GM18511 (cell line): ENCODE measurements around the gene POMP.
A peak's percentile ranks its signal among the peaks of the same experiment; 100 is the strongest.

Experiments
- ATAC-seq: cut with Tn5 transposase; IDR thresholded peaks from one replicate; pipeline ENCODE4 v1.9.1; 2021; ENCODE audit warnings: mild to moderate bottlenecking, moderate library complexity; ENCODE audit not compliant: unreplicated experiment

Gene POMP

GRCh38 chr13:28658796-28659620 lies at the start of gene POMP:
POMP (plus strand) TSS chr13:28659130; CDS start chr13:28659185, 55 bp downstream.
- ATAC-seq, result peak; percentile 89

GRCh38 chr13:28609381-28609780 lies 49.5 kb upstream of the POMP start:
- no peak for ATAC-seq

- ATAC-seq, result no peak
Observed at GRCh38 chr13:28609926-28610325, 49.0 kb upstream of the POMP start.

- ATAC-seq, result no peak
Observed at GRCh38 chr13:28610996-28611395, 47.9 kb upstream of the POMP start.

GRCh38 chr13:28611654-28612131 lies 47.2 kb upstream of the POMP start:
- no peak for ATAC-seq

- ATAC-seq, result no peak
Observed at GRCh38 chr13:28613562-28613961, 45.4 kb upstream of the POMP start.

GRCh38 chr13:28615916-28616446 lies 42.9 kb upstream of the POMP start:
- no peak for ATAC-seq

- ATAC-seq, result no peak
Observed at GRCh38 chr13:28618230-28618994, 40.5 kb upstream of the POMP start.

GRCh38 chr13:28620011-28620830 lies 38.7 kb upstream of the POMP start:
- no peak for ATAC-seq

GRCh38 chr13:28621449-28621848 lies 37.5 kb upstream of the POMP start:
- ATAC-seq, result no peak

- ATAC-seq, result no peak
Observed at GRCh38 chr13:28622286-28622685, 36.6 kb upstream of the POMP start.

GRCh38 chr13:28623782-28624706 lies 34.9 kb upstream of the POMP start:
- ATAC-seq, result no peak

- no peak for ATAC-seq
Observed at GRCh38 chr13:28624707-28625432, 34.1 kb upstream of the POMP start.

- ATAC-seq, result no peak
Observed at GRCh38 chr13:28626266-28626665, 32.7 kb upstream of the POMP start.

- no peak for ATAC-seq
Observed at GRCh38 chr13:28628241-28628640, 30.7 kb upstream of the POMP start.

GRCh38 chr13:28630869-28631268 lies 28.1 kb upstream of the POMP start:
- no peak for ATAC-seq

- ATAC-seq, result no peak
Observed at GRCh38 chr13:28631801-28632200, 27.1 kb upstream of the POMP start.

- ATAC-seq, result no peak
Observed at GRCh38 chr13:28636069-28636468, 22.9 kb upstream of the POMP start.

- no peak for ATAC-seq
Observed at GRCh38 chr13:28636677-28637317, 22.1 kb upstream of the POMP start.
